LNCaP clone FGC (cell line): ENCODE measurements around the gene ABCC5.

Experiments
- DNase-seq: peaks from one replicate; pipeline ENCODE4 v3.0.0-alpha.2; 2011; ENCODE audit warnings: low read depth
- H3K4me3 ChIP-seq: 2 replicates; pipeline ENCODE4 v1.5.1; 2011; ENCODE audit warnings: mild to moderate bottlenecking, low read depth, low read length, control low read depth
- CTCF ChIP-seq: IDR thresholded peaks from 2 replicates; pipeline ENCODE4 v1.5.1; 2012; ENCODE audit warnings: mild to moderate bottlenecking; ENCODE audit not compliant: control insufficient read depth, insufficient read depth; ENCODE audit errors: extremely low read depth

Gene ABCC5

GRCh38 chr3:183907176-183907575 is 110.5 kb downstream of the ABCC5 start:
- no peak overlapping the region for H3K4me3 ChIP-seq
- DNase-seq = no peak
- TF ChIP-seq CTCF = no peak

GRCh38 chr3:183906234-183906921 is 111.3 kb downstream of the ABCC5 start:
- no peak for DNase-seq
- TF ChIP-seq CTCF = no peak
- H3K4me3 ChIP-seq = no peak overlapping the region

GRCh38 chr3:183904833-183905780 is 112.6 kb downstream of the ABCC5 start:
- no peak overlapping the region for H3K4me3 ChIP-seq
- DNase-seq = no peak
- no peak for TF ChIP-seq CTCF

- no peak for DNase-seq
- TF ChIP-seq CTCF = no peak
- H3K4me3 ChIP-seq = no peak overlapping the region
These were observed 119.7 kb downstream of the ABCC5 start for GRCh38 chr3:183898028-183898431.

GRCh38 chr3:183897606-183898005 is 120.1 kb downstream of the ABCC5 start:
- DNase-seq = no peak
- H3K4me3 ChIP-seq = no peak overlapping the region
- no peak for TF ChIP-seq CTCF

- TF ChIP-seq CTCF = no peak
- no peak overlapping the region for H3K4me3 ChIP-seq
- no peak for DNase-seq
These were observed 121.1 kb downstream of the ABCC5 start for GRCh38 chr3:183896610-183897009.
